Breast epithelium (tissue), 3 donors: Measurements from ENCODE around the gene SDC3.

Experiments used
- POLR2A ChIP-seq: fragments of 450-650 bp; IDR thresholded peaks from one replicate; pipeline ENCODE4 v1.6.1; 2016; ENCODE audit warnings: antibody characterized with exemption, mild to moderate bottlenecking, moderate library complexity
- POLR2AphosphoS5 ChIP-seq, 3 donors: sonication (generic); formaldehyde crosslinking; IDR thresholded peaks; one replicate each; pipeline ENCODE4 v1.6.1; 2017; ENCODE audit warnings: antibody characterized with exemption in 3 of 3
- TF ChIP-seq, protein P1 (sequence below), 3 donors: fragments of 450-650 bp; IDR thresholded peaks; one replicate each; pipeline ENCODE4 v1.5.1; 2016 to 2017; ENCODE audit warnings: antibody characterized with exemption in 3 of 3, mild to moderate bottlenecking in 3 of 3, moderate library complexity in 3 of 3

DNA sequence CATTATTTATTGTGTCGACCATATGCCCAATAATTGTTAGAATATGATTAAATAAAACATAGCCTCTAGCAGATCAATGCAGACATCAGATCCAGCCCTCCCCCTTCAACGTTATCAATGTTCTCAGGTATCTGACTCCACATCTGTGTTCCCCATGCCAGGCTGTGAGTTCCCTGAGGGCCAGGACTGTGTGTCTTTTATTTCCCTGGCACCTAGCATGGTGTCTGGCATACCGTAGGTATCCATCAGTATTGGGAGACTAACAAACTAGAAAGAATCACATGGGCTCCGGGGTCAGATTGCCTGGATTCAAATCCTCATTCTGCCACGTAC lies 48.3 kb downstream of the SDC3 start:
- TF ChIP-seq POLR2A (no peak), POLR2AphosphoS5 (IDR thresholded peaks at IDR 0.05) (no peak)
- TF ChIP-seq, protein P1, sequence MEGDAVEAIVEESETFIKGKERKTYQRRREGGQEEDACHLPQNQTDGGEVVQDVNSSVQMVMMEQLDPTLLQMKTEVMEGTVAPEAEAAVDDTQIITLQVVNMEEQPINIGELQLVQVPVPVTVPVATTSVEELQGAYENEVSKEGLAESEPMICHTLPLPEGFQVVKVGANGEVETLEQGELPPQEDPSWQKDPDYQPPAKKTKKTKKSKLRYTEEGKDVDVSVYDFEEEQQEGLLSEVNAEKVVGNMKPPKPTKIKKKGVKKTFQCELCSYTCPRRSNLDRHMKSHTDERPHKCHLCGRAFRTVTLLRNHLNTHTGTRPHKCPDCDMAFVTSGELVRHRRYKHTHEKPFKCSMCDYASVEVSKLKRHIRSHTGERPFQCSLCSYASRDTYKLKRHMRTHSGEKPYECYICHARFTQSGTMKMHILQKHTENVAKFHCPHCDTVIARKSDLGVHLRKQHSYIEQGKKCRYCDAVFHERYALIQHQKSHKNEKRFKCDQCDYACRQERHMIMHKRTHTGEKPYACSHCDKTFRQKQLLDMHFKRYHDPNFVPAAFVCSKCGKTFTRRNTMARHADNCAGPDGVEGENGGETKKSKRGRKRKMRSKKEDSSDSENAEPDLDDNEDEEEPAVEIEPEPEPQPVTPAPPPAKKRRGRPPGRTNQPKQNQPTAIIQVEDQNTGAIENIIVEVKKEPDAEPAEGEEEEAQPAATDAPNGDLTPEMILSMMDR (IDR thresholded peaks at IDR 0.05), result no peak
